Testis (tissue), 2 donors: Measurements from ENCODE around the gene CLEC7A.

ENCODE experiments used
- CTCF ChIP-seq, 3 experiments: fragments of 450-650 bp in 2 of 3; fragments of 200-600 bp in 1 of 3; sonication (generic) in 1 of 3; IDR thresholded peaks; one replicate each; pipeline ENCODE4 v1.5.1; 2016 to 2019; ENCODE audit warnings: antibody characterized with exemption in 3 of 3, mild to moderate bottlenecking in 2 of 3, moderate library complexity in 1 of 3
- POLR2A ChIP-seq: fragments of 450-650 bp; IDR thresholded peaks from one replicate; pipeline ENCODE4 v1.6.1; 2017; ENCODE audit warnings: antibody characterized with exemption, mild to moderate bottlenecking, moderate library complexity

GRCh38 chr12:10097521-10097920, 32.5 kb downstream of the CLEC7A start:
- TF ChIP-seq CTCF (IDR thresholded peaks at IDR 0.05) (no peak), POLR2A (no peak)
